Skin of body (tissue), 2 donors: Measurements from ENCODE around the gene HSPA12A. TPM values are rescaled to one million over a fixed set of nuclear protein-coding genes. Genes with fewer than 3 reads are reported as not detected.

Experiments used
- DNase-seq: peaks from one replicate; lab custom pipeline; 2025; lab: John Stamatoyannopoulos, UW
- total RNA-seq: library from RNA; depleted of rRNA; stranded (reverse); fragments of >200 nt; gene quantifications from one replicate; pipeline ENCODE4 v1.2.3, GENCODE V29; 2014

HSPA12A gene
- total RNA-seq, 1 donor from 2014 or later, result 11.2 TPM

DNA sequence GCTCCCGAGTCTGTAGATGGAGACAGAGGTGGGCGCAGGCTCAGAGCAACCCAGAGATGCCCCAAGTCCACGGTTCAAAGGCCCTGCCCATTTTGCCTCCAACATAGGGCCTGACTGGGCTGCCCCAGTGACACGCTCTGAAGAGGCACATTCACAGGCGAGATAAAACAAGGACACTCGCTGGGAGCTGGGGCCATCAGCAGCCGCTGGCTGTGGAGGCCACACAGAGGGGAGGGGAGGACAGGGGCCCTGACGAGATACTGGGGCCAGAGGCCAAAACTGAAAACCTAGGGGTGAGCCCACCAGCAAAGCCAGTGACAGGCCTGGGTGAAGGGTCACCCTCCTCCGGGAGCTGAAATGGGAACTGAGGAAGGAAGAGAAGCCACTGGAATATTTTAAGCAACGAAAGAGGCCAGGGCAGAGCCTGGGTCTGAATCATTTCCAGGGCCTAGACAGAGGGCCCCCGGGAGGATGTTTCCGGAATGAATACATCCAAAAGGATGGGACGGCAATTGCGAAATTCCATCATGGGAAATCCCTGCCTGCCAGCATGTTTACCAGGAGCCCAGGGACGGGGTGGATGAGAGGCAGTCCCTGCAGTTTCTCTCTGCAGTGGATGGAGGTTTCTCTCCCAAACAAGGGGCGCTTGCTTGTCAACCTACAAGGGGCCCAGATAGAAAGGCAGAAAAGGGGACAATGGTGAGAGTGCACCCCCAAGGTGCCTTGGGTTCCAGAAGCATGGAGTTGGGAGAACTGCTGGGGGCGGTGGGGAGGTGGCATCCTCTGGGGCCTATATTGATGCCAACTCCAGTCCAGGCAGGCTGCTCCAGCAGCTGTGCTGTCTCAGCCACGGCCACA lies 29.0 kb upstream of the HSPA12A start:
- DNase-seq, result peak; percentile 37

- no peak for DNase-seq
Measured at GRCh38 chr10:116770281-116770680, 27.9 kb upstream of the HSPA12A start.

GRCh38 chr10:116769791-116770190 lies 27.4 kb upstream of the HSPA12A start:
- no peak for DNase-seq

- no peak for DNase-seq
Measured at GRCh38 chr10:116769368-116769767, 27.0 kb upstream of the HSPA12A start.

- no peak for DNase-seq
Measured at GRCh38 chr10:116768786-116769185, 26.4 kb upstream of the HSPA12A start.

DNA sequence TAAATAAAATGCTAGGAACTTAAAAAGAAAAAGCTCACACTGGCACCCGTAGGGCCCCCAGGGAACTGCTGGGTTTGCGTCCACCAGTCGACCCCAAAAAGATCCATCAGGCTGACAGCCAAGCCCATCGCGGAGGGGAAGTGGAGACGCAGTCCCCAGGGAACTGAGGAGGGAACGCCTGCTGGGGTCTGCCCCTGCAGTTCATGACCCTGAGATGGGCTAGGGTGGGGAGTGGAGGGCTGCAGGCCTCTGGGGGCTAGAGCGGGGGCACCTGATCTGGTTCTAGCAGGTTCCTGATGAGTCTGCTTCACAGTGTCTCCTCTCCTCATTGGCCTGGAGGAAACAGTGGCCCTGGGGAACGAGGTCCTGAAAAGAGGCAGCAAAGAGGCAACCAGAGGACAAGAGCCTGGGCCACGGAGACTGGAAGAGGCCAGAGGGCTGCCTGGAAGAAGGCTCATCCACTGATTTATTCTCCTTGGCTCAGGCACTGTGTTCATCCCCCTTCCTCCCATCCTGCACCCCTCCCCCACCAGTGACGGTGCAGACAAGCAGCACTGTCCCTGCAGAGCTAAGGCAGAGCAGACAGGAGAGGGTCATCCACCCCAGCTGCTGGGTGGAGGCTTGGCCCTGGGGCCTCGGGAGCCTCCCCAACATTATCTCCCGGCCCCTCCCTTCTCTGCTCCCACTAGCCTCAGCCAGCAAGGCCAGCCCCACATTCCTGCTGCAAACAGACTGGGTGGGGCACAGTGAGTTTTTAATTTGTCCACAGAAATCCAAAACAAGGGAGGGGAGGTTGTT lies 24.7 kb upstream of the HSPA12A start:
- DNase-seq, result no peak

DNA sequence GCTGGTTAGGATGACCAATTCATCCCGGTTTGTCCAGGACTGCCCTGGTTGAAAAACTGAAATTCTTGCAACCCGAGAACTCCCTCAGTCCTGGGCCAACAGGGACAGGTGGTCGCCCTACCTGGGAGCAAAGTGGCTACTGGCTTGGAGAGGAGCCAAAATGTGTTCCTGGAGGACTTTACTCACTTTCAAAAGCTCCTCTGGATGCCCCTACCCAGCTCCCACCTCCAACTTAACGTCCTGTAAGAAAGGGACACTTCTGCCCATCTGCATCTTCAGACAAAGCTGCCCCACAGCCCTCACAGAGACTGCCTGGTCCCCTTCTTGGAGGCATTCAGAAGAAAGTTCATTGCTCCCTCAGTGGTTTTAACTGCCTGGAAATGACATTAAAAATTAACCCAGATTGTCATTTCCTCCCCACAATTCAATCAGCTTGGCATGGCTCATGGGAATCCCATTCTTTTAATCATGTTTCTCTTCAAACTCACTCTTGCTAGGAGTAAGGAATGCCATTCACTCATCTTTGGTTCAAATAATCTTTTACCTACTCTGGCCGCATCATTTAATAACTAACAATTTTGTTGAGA lies 24.0 kb upstream of the HSPA12A start:
- no peak for DNase-seq

GRCh38 chr10:116765648-116766081 lies 23.3 kb upstream of the HSPA12A start:
- DNase-seq, result no peak

DNA sequence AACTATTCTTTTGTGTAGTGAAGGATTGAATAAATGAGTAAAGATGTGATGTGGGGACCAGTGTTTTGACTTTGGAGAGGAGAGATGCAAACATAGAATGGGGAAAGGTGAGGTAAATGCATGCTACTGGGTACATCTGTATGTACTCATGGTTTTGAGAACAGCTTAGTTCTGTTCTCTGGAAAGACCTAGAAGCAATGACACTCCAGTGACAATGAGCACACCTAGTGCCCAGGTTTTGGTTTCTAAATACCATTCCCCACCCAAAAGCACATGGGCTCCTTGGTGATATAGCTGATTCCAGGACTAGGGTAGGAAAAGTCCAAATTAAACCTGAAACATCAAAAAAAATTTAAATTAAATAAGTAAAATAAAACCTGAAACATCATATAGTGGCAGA lies 22.6 kb upstream of the HSPA12A start:
- no peak for DNase-seq

DNA sequence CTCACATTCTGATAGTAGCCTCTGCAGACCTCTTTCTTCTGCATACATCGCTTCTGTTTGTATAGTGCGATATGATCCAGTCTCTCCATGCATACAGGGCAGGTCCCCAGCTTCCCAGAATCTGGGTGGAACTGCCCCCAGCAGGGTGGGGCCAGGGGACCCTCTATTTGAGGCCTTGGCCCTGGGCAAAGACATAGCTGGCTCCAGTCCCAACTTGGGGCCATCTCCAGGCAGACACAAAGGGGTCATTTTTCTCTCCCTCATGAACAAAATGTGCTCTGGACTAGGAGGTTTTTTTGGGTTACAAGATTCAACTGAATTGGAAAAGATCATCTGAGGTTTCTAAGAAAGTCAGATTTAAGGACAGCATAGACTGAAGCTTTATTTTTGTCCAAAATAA lies 21.1 kb upstream of the HSPA12A start:
- DNase-seq, result peak; percentile 11

GRCh38 chr10:116761883-116762282 lies 19.5 kb upstream of the HSPA12A start:
- no peak for DNase-seq

GRCh38 chr10:116760919-116761318 lies 18.6 kb upstream of the HSPA12A start:
- DNase-seq, result no peak

- DNase-seq, result no peak
Measured at GRCh38 chr10:116757246-116757645, 14.9 kb upstream of the HSPA12A start.

DNA sequence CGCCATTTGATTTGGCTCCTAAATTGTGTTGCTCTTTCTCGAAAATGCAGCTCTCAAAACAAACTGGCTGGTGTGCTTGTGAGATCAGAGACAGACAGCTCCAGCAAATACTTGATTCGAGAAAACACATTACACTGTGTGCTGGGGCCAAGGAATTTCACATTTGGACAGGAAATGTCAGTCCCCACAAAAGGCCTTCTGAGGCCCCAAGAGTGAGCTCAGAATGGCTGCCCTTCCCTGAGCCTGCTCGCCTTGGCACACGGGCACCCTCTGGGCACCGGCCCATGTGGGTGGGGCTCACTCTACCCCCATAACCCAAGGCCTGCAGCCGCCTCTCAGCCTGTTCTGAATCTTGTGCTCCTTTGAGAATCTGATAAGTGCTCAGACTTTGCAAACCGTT lies 13.9 kb upstream of the HSPA12A start:
- peak; percentile 44 for DNase-seq

- no peak for DNase-seq
Measured at GRCh38 chr10:116753759-116754158, 11.4 kb upstream of the HSPA12A start.

DNA sequence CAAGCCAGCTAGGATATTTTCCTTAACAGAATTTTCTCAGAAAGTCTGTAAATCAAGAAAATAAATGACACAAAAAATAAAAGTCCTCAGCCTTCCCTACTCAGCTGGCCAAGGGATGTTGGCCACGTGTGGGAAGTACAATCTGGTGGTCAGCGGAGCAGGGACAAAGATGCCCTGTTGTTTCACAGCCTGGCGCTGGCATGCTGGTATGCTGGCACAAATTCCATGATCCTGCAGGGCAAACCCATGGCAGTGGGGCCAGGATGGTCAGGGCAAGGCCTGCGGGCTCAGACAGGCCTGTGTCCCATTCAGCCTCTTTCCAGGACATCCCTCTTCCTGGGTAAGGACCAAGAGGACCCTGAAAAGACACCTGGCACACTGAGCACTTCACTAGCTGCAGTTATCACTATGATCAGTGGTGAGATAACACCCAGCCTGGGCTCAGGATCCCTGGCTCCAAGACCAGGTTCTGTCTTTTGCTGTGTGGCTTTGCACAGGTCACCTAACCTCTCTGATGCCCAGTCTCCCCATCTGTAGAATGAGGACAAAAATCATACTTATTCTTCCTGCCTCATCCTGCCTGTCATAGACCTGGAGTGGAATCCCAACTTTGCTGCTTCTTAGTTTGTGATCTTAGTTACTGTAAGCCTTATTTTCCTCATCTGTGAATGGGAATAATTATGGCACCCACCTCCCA lies 10.8 kb upstream of the HSPA12A start:
- DNase-seq, result no peak

DNA sequence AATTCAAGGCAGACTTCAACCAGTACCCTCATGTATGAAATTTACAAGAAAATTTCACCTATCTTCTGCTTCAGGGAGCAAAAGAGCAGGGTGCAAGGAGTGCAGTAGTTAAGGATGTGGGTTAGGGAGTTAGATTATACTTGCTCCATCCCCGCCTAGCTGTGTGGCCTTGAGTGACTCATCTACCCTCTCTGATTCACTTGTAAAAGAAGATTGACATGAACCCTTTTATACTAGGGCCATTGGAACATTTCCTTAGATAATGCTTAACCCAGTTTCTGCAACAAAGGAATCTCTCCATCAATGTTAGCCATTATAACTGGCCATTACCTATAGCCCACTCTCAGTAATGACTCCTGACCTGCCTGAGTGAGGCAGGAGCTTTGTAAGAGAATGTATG lies 10.2 kb upstream of the HSPA12A start:
- DNase-seq, result no peak

DNA sequence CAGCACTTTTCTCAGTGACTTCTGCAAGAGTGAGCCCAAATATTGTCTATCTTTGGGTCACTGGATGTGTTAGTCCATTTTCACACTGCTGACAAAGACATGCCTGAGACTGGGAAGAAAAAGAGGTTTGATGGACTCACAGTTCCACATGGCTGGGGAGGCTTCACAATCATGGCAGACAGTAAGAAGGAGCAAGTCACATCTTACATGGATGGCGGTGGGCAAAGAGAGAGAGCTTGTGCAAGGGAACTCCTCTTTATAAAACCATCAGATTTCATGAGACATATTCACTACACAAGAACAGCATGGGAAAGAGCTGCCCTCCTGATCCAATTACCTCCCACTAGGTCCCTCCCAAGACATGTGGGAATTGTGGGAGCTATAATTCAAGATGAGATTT lies 6.1 kb upstream of the HSPA12A start:
- DNase-seq, result no peak

DNA sequence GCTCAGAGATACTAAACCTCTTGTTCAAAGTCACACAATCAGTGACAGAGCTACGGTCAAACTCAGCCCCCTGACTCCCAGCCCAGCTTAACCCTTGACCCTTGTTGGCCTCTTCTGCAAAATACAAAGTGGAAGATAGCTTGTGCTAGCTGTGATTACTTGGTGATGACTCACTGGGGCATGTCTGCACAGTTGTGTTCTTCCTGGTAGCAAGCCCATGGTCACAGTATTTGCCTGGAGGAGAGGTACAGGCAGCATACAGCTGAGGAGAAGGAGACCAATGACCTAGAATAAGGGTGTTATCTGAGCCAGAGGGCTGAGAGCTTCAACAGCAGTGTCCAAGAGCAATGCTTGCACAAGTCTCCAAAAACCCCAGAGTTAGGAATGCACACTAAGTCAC lies 5.7 kb upstream of the HSPA12A start:
- no peak for DNase-seq

- no peak for DNase-seq
Measured at GRCh38 chr10:116747325-116747724, 5.0 kb upstream of the HSPA12A start.

DNA sequence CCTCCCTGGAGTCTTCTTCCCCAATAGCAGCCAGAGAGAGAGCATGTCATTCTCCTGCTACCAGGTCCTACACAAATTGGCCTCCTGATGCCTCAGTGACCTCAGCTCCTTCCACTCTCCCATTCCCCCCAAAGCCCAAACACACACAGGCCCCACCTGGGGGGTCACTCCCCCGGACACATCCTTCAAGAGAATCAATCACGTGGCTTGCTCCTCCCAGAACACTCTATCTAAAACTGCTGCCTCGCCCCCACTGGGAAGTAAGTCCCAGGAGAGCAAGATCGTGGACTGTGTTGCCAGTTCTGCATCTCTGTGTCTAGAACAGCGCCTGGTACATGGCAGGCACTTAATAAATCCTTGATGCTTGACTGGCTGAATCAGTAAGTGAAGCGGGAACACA lies 2.5 kb upstream of the HSPA12A start:
- no peak for DNase-seq
